ENCODE data around the gene TENM4. TPM values are rescaled to one million over a fixed set of nuclear protein-coding genes. Genes with fewer than 3 reads are reported as not detected.

TENM4 gene
- total and polyA plus RNA-seq, 2 of the 8 experiments (the other 6 are each of a cell fraction or from before 2014, with no cell fraction given), result 3.5 to 7.2 TPM

GRCh38 chr11:78731027-78731426, 709.8 kb downstream of the TENM4 start (continued):
- TF ChIP-seq GABPA (IDR thresholded peaks at IDR 0.05; ENCODE audit: borderline replicate concordance, insufficient read depth, low read length) (no peak), CHD2 (IDR thresholded peaks at IDR 0.05; ENCODE audit: low read length) (no peak), SP4 (IDR thresholded peaks at IDR 0.05; ENCODE audit: low read length) (no peak), SIRT6 (IDR thresholded peaks at IDR 0.05; ENCODE audit: low read length) (no peak)
